B cell (primary cell): ENCODE measurements around the gene BCAP29.

ENCODE experiments used
- CTCF ChIP-seq: fragments of 200-600 bp; IDR thresholded peaks from one replicate; pipeline ENCODE4 v1.8.0; 2022; ENCODE audit warnings: antibody characterized with exemption, mild to moderate bottlenecking
- EZH2 ChIP-seq: IDR thresholded peaks from 2 replicates; pipeline ENCODE4 v1.6.1; 2012; ENCODE audit warnings: borderline replicate concordance, low read depth, mild to moderate bottlenecking, moderate library complexity, low read length; ENCODE audit not compliant: insufficient read depth, poor library complexity, severe bottlenecking

GRCh38 chr7:107597582-107597916 lies 17.5 kb downstream of the BCAP29 start:
- TF ChIP-seq CTCF (no peak), EZH2 (no peak)
